K562 (cell line): ENCODE results near the gene PREP. TPM values are rescaled to one million over a fixed set of nuclear protein-coding genes. Genes with fewer than 3 reads are reported as not detected.

Experiments used
- ATAC-seq: fragments of 200-7000 bp; cut with Tn5 transposase; 3 replicates; pipeline ENCODE4 v1.9.1; 2020; ENCODE audit warnings: moderate library complexity
- BruUV-seq: library from RNA; stranded (reverse); fragments of 400-500 nt; replicated peaks from 2 replicates; lab custom pipeline; 2021; lab: Mats Ljungman, UMichigan
- CTCF ChIA-PET: fragments of 300-600 bp; formaldehyde crosslinking; extraction: SDS; loops from one replicate; lab custom pipeline; 2021; ENCODE audit warnings: low intra/inter-chr PET ratio; lab: Yijun Ruan, JAX
- POLR2A ChIA-PET: fragments of 300-600, 350-650 bp; sonication (Branson Sonifier 250); formaldehyde crosslinking; extraction: SDS; loops from one replicate; lab custom pipeline; 2021; ENCODE audit warnings: antibody characterized with exemption, inconsistent platforms; lab: Yijun Ruan, JAX
- DNase-seq, 4 experiments: peaks; one replicate each; pipeline versions ENCODE4 v3.0.0 to v3.0.0-alpha.2; 2011 to 2018; ENCODE audit warnings: low spot score in 3 of 4, mixed read lengths in 3 of 4; ENCODE audit errors: extremely low read depth in 1 of 4
- FAIRE-seq: peaks from 2 replicates; lab custom pipeline; 2011; peaks lifted over from hg19 to GRCh38; lab: Jason Lieb, UNC
- H2AFZ ChIP-seq: 2 replicates; pipeline ENCODE4 v1.6.0; 2011; ENCODE audit warnings: low read depth, low read length, control low read depth, inconsistent platforms
- H3K27ac ChIP-seq: fragments of 200-600 bp; 3 replicates; pipeline ENCODE4 v1.8.0; 2011; ENCODE audit warnings: low read depth, mild to moderate bottlenecking, control low read depth, inconsistent platforms, low read length, moderate library complexity, mixed read lengths; ENCODE audit errors: extremely low read depth
- H3K27me3 ChIP-seq, 2 experiments: fragments of 300-600 bp in 1 of 2; 2 replicates in 1 of 2; 3 replicates in 1 of 2; pipeline versions ENCODE4 v1.6.0 to v1.8.0; 2011; ENCODE audit warnings: inconsistent platforms in 2 of 2, low read length in 2 of 2, mild to moderate bottlenecking in 1 of 2, mixed read lengths in 1 of 2, moderate library complexity in 1 of 2; ENCODE audit not compliant: control insufficient read depth in 2 of 2, insufficient read depth in 2 of 2
- H3K36me3 ChIP-seq: fragments of 300-600 bp; 3 replicates; pipeline ENCODE4 v1.8.0; 2011; ENCODE audit warnings: mild to moderate bottlenecking, low read length, inconsistent platforms; ENCODE audit not compliant: control insufficient read depth, insufficient read depth
- H3K4me1 ChIP-seq, 2 experiments: fragments of 200-600 bp in 1 of 2; replicated peaks in 1 of 2; 2 replicates in 1 of 2; 3 replicates in 1 of 2; pipeline versions ENCODE4 v1.5.1 to v1.8.0; 2011; ENCODE audit warnings: inconsistent platforms in 2 of 2, low read length in 2 of 2, mild to moderate bottlenecking in 1 of 2, mixed read lengths in 1 of 2, moderate library complexity in 1 of 2; ENCODE audit not compliant: control insufficient read depth in 2 of 2, insufficient read depth in 2 of 2
- H3K4me2 ChIP-seq: 2 replicates; pipeline ENCODE4 v1.6.1; 2011; ENCODE audit warnings: low read length, control low read depth, inconsistent platforms, mixed read lengths; ENCODE audit not compliant: insufficient read depth
- H3K4me3 ChIP-seq: fragments of 200-600 bp; sonication (generic), shearing (Covaris generic); 2 replicates; pipeline ENCODE4 v1.5.1; 2016; ENCODE audit warnings: control low read depth, inconsistent platforms
- H3K79me2 ChIP-seq: fragments of 200-600 bp; 3 replicates; pipeline ENCODE4 v1.8.0; 2011; ENCODE audit warnings: low read length, inconsistent platforms; ENCODE audit not compliant: control insufficient read depth, insufficient read depth
- H3K9ac ChIP-seq, 2 experiments: 2 replicates each; pipeline versions ENCODE4 v1.6.0 to v1.6.1; 2011; ENCODE audit warnings: low read depth in 2 of 2, low read length in 2 of 2, control low read depth in 1 of 2, inconsistent platforms in 1 of 2, mild to moderate bottlenecking in 1 of 2, mixed read lengths in 1 of 2; ENCODE audit not compliant: insufficient read depth in 1 of 2
- H3K9me1 ChIP-seq: one replicate; pipeline ENCODE4 v1.6.0; 2011; ENCODE audit warnings: inconsistent platforms, mild to moderate bottlenecking, low read length, moderate library complexity; ENCODE audit not compliant: control insufficient read depth, insufficient read depth
- H3K9me3 ChIP-seq: replicated peaks from 2 replicates; pipeline ENCODE4 v1.5.1; 2011; ENCODE audit warnings: low read depth, low read length, inconsistent platforms; ENCODE audit not compliant: control insufficient read depth, insufficient read depth
- H4K20me1 ChIP-seq: replicated peaks from 2 replicates; pipeline ENCODE4 v1.6.1; 2011; ENCODE audit warnings: low read length, inconsistent platforms, mixed read lengths; ENCODE audit not compliant: control insufficient read depth, insufficient read depth
- ARID3B ChIP-seq: fragments of 250-450 bp; sonication (Bioruptor Pico); IDR thresholded peaks from 2 replicates; pipeline ENCODE4 v1.4.0; 2020; ENCODE audit warnings: borderline replicate concordance
- FUS ChIP-seq: fragments of 200-400 bp; formaldehyde crosslinking; optimal IDR thresholded peaks from 2 replicates; pipeline ENCODE3; 2017; ENCODE audit warnings: low read depth, low read length
- MLX ChIP-seq, 2 experiments: fragments of 450-650 bp in 1 of 2; sonication (generic) in 1 of 2; formaldehyde crosslinking; conservative IDR thresholded peaks; 2 replicates each; pipeline versions ENCODE4 v1.4.0 to v1.8.1; 2020 to 2022; ENCODE audit warnings: mild to moderate bottlenecking in 1 of 2, missing genetic modification reagents in 1 of 2
- UBTF ChIP-seq, 2 experiments: IDR thresholded peaks; 2 replicates each; pipeline ENCODE4 v1.6.1; 2012; ENCODE audit warnings: improper control_type of control experiment in 2 of 2, low read depth in 2 of 2, low read length in 2 of 2, borderline replicate concordance in 1 of 2
- WGBS: fragments of 100-300 bp; shearing (Covaris generic); methylation state at CpG from one replicate; pipeline ENCODE4 v1.1.6; 2016; ENCODE audit warnings: low coverage, mixed read lengths; ENCODE audit not compliant: insufficient coverage; ENCODE audit errors: missing lambda C conversion rate; 5-methylcytosine and 5-hydroxymethylcytosine counted together
- in situ Hi-C: fragments of 300-500 bp; cut with MboI; formaldehyde crosslinking; loops from 4 replicates; pipeline ENCODE4 v1.15.0; 2018; ENCODE audit warnings: inconsistent platforms, mixed read lengths
- intact Hi-C: fragments of 100-400 bp; cut with micrococcal nuclease; formaldehyde crosslinking; loops from 2 replicates; pipeline ENCODE4 v1.14.2; 2022
- polyA plus RNA-seq, 8 experiments: library from polyadenylated mRNA; depleted of rRNA in 4 of 8; stranded (reverse) in 5 of 8; unstranded in 3 of 8; fragments of >200 nt; fragmentation: Nextera tagmentation in 2 of 8; fragmentation: Illumina TruSeq in 1 of 8; extraction: Ambion mirVana in 2 of 8; extraction: Trizol in 1 of 8; gene quantifications; 2 replicates each; pipeline versions ENCODE4 v1.2.1 to v1.2.3, GENCODE V29; 2011 to 2014; ENCODE audit warnings: inconsistent platforms in 1 of 8, missing spikeins in 1 of 8
- total RNA-seq, 7 experiments: library from RNA; depleted of rRNA in 6 of 7; stranded (reverse); fragments of >200 nt in 6 of 7; fragmentation: Illumina TruSeq in 2 of 7; extraction: Trizol in 2 of 7; gene quantifications; 2 replicates each; pipeline versions ENCODE4 v1.2.1 to v1.2.3, GENCODE V29; 2011 to 2021; ENCODE audit warnings: low replicate concordance in 1 of 7

PREP gene
- total and polyA plus RNA-seq, 9 of the 15 experiments (the other 6 are each of a cell fraction or from before 2014, with no cell fraction given) = 14.1 to 60.8 (median 28.3) TPM

GRCh38 chr6:105331927-105332326 lies 71.0 kb downstream of the PREP start:
- TF ChIP-seq FUS (no peak), UBTF (IDR thresholded peaks at IDR 0.05; ENCODE audit: borderline replicate concordance in 1 of 2, low read depth in 2 of 2, low read length in 2 of 2) (no peak), MLX (CRISPR knock-in tag; conservative IDR thresholded peaks at IDR 0.05) (no peak), ARID3B (CRISPR knock-in tag) (no peak)
- ATAC-seq (no peak), DNase-seq (no peak), FAIRE-seq (no peak)
- H4K20me1 ChIP-seq = no peaks in the 10 kb centered on the region
- CTCF ChIA-PET = no interaction called here
- peaks cover 70% of the 10 kb centered on the region for H3K36me3 ChIP-seq
- in situ Hi-C loops (no loop called here), intact Hi-C loops (no loop called here)
- no peaks in the 10 kb centered on the region for H3K4me1 ChIP-seq
- no peak overlapping the region for H3K27ac ChIP-seq
- H3K27me3 ChIP-seq = no peaks in the 10 kb centered on the region
- no TSS peak for BruUV-seq
- no peak overlapping the region for H2AFZ ChIP-seq
- no peak overlapping the region for H3K4me2 ChIP-seq
- no peak overlapping the region for H3K9ac ChIP-seq
- H3K79me2 ChIP-seq = no peaks in the 10 kb centered on the region
- POLR2A ChIA-PET = no interaction called here
- H3K9me1 ChIP-seq = no peaks in the 10 kb centered on the region
- 93% methylated on average over 3 of the region's 4 CpGs for WGBS
- no peak overlapping the region for H3K4me3 ChIP-seq
- no peaks in the 10 kb centered on the region for H3K9me3 ChIP-seq
